ENCODE results near the gene ITGA1.

The ITGA1 gene

GRCh38 chr5:52987711-52988331, 200.1 kb downstream of the ITGA1 start:
- no peak overlapping the region for H3K4me3 Mint-ChIP-seq
- peaks cover 47 to 49% of the 10 kb centered on the region in 2 donors for H3K27me3 Mint-ChIP-seq
- H3K9me3 Mint-ChIP-seq, result no peaks in the 10 kb centered on the region
- DNase-seq (no peak), ATAC-seq (replicated peaks) (no peak)
- no peaks in the 10 kb centered on the region for H3K36me3 Mint-ChIP-seq
- H3K27ac Mint-ChIP-seq, result no peak overlapping the region
- peaks cover 5 to 8% of the 10 kb centered on the region in 2 donors for H3K4me1 Mint-ChIP-seq

GRCh38 chr5:52988335-52989024, 200.8 kb downstream of the ITGA1 start:
- H3K9me3 Mint-ChIP-seq, result no peaks in the 10 kb centered on the region
- no peak for DNase-seq
- ATAC-seq (replicated peaks), result peak; percentile 29 to 35
- H3K27ac Mint-ChIP-seq, result no peak overlapping the region
- H3K4me3 Mint-ChIP-seq, result peak overlapping the region; percentile 63 to 65
- H3K4me1 Mint-ChIP-seq, result peaks cover 5 to 8% of the 10 kb centered on the region in 2 donors
- no peaks in the 10 kb centered on the region for H3K36me3 Mint-ChIP-seq
- H3K27me3 Mint-ChIP-seq, result peaks cover 49% of the 10 kb centered on the region in 2 donors

GRCh38 chr5:52989025-52989780, 201.5 kb downstream of the ITGA1 start, which contains the start of gene ITGA2:
Gene ITGA2, plus strand, starts transcription at chr5:52989352. Its CDS starts 117 bp downstream, at chr5:52989469.
- Mint-ChIP-seq H3K4me3 (peak within 1 kb of the TSS; percentile 74 to 75), H3K4me1 (peaks cover 5 to 8% of the 10 kb centered on the region in 2 donors), H3K36me3 (no peaks in the 10 kb centered on the region), H3K27ac (no peak within 1 kb of the TSS), H3K27me3 (peaks cover 45 to 49% of the 10 kb centered on the region in 2 donors), H3K9me3 (no peaks in the 10 kb centered on the region)
- peak; percentile 7 for DNase-seq
- ATAC-seq (replicated peaks), result peak; percentile 62 to 68

GRCh38 chr5:52989781-52990527, 202.2 kb downstream of the ITGA1 start:
- Mint-ChIP-seq H3K36me3 (no peaks in the 10 kb centered on the region), H3K4me1 (peaks cover 5 to 8% of the 10 kb centered on the region in 2 donors), H3K27ac (no peak overlapping the region), H3K27me3 (peaks cover 41% of the 10 kb centered on the region in 2 donors), H3K4me3 (peak overlapping the region; percentile 74 to 75), H3K9me3 (no peaks in the 10 kb centered on the region)
- DNase-seq, result peak; percentile 4
- ATAC-seq (replicated peaks), result peak; percentile 59 to 64

GRCh38 chr5:52990528-52990925, 202.8 kb downstream of the ITGA1 start:
- Mint-ChIP-seq H3K9me3 (no peaks in the 10 kb centered on the region), H3K27me3 (peaks cover 37 to 41% of the 10 kb centered on the region in 2 donors), H3K27ac (no peak overlapping the region), H3K4me1 (peaks cover 5 to 8% of the 10 kb centered on the region in 2 donors), H3K4me3 (no peak overlapping the region), H3K36me3 (no peaks in the 10 kb centered on the region)
- no peak for ATAC-seq (replicated peaks)
- DNase-seq, result no peak

GRCh38 chr5:52993367-52993766, 205.7 kb downstream of the ITGA1 start:
- ATAC-seq (replicated peaks) (no peak), DNase-seq (no peak)
- peaks cover 21 to 23% of the 10 kb centered on the region in 2 donors for H3K27me3 Mint-ChIP-seq
- H3K27ac Mint-ChIP-seq, result no peak overlapping the region
- no peaks in the 10 kb centered on the region for H3K9me3 Mint-ChIP-seq
- H3K4me3 Mint-ChIP-seq, result no peak overlapping the region
- no peaks in the 10 kb centered on the region for H3K36me3 Mint-ChIP-seq
- peaks cover 5 to 8% of the 10 kb centered on the region in 2 donors for H3K4me1 Mint-ChIP-seq

- DNase-seq, result no peak
- Mint-ChIP-seq H3K36me3 (no peaks in the 10 kb centered on the region), H3K27ac (no peak overlapping the region), H3K4me1 (peaks cover 5% of the 10 kb centered on the region in 2 donors), H3K4me3 (no peak overlapping the region), H3K9me3 (no peaks in the 10 kb centered on the region), H3K27me3 (peaks cover 17 to 18% of the 10 kb centered on the region in 2 donors)
- ATAC-seq (replicated peaks), result no peak
Measured at GRCh38 chr5:52994266-52994665, 206.6 kb downstream of the ITGA1 start.

GRCh38 chr5:52995095-52995494, 207.4 kb downstream of the ITGA1 start:
- no peaks in the 10 kb centered on the region for H3K36me3 Mint-ChIP-seq

GRCh38 chr5:52995914-52996313, 208.2 kb downstream of the ITGA1 start:
- Mint-ChIP-seq H3K4me3 (no peak overlapping the region), H3K4me1 (no peaks in the 10 kb centered on the region), H3K36me3 (no peaks in the 10 kb centered on the region), H3K27ac (no peak overlapping the region), H3K9me3 (no peaks in the 10 kb centered on the region), H3K27me3 (peaks cover 12 to 13% of the 10 kb centered on the region in 2 donors)
- DNase-seq (no peak), ATAC-seq (replicated peaks) (no peak)

More at GRCh38 chr5:52995095-52995494, 207.4 kb downstream of the ITGA1 start:
- ATAC-seq (replicated peaks), result peak in 1 of 2 donors; percentile 34
- Mint-ChIP-seq H3K27ac (no peak overlapping the region), H3K27me3 (peaks cover 15% of the 10 kb centered on the region in 2 donors), H3K9me3 (no peaks in the 10 kb centered on the region), H3K4me1 (peaks cover under 1 to 2% of the 10 kb centered on the region in 2 donors), H3K4me3 (no peak overlapping the region)
- no peak for DNase-seq

- Mint-ChIP-seq H3K4me3 (no peak overlapping the region), H3K9me3 (no peaks in the 10 kb centered on the region), H3K4me1 (no peaks in the 10 kb centered on the region), H3K27ac (no peak overlapping the region), H3K27me3 (peaks cover 9 to 10% of the 10 kb centered on the region in 2 donors), H3K36me3 (no peaks in the 10 kb centered on the region)
- DNase-seq (no peak), ATAC-seq (replicated peaks) (no peak)
Measured at GRCh38 chr5:52996979-52997378, 209.3 kb downstream of the ITGA1 start.

GRCh38 chr5:52997424-52997823, 209.7 kb downstream of the ITGA1 start:
- ATAC-seq (replicated peaks) (no peak), DNase-seq (no peak)
- no peaks in the 10 kb centered on the region for H3K36me3 Mint-ChIP-seq
- no peak overlapping the region for H3K4me3 Mint-ChIP-seq
- peaks cover 5 to 6% of the 10 kb centered on the region in 2 donors for H3K27me3 Mint-ChIP-seq
- no peaks in the 10 kb centered on the region for H3K4me1 Mint-ChIP-seq
- H3K27ac Mint-ChIP-seq, result no peak overlapping the region
- H3K9me3 Mint-ChIP-seq, result no peaks in the 10 kb centered on the region

- H3K4me1 Mint-ChIP-seq, result no peaks in the 10 kb centered on the region
- no peak overlapping the region for H3K27ac Mint-ChIP-seq
- peak; percentile 65 to 69 for ATAC-seq (replicated peaks)
- DNase-seq, result no peak
- peaks cover 0 to 6% of the 10 kb centered on the region in 2 donors for H3K27me3 Mint-ChIP-seq
- H3K36me3 Mint-ChIP-seq, result no peaks in the 10 kb centered on the region
- no peaks in the 10 kb centered on the region for H3K9me3 Mint-ChIP-seq
- H3K4me3 Mint-ChIP-seq, result no peak overlapping the region
Measured at GRCh38 chr5:52998552-52999313, 211.0 kb downstream of the ITGA1 start.

- no peaks in the 10 kb centered on the region for H3K4me1 Mint-ChIP-seq
- H3K9me3 Mint-ChIP-seq, result no peaks in the 10 kb centered on the region
- peaks cover 3 to 6% of the 10 kb centered on the region in 2 donors for H3K27me3 Mint-ChIP-seq
- H3K36me3 Mint-ChIP-seq, result no peaks in the 10 kb centered on the region
- ATAC-seq (replicated peaks) (peak in 1 of 2 donors; percentile 25), DNase-seq (no peak)
- no peak overlapping the region for H3K4me3 Mint-ChIP-seq
- H3K27ac Mint-ChIP-seq, result no peak overlapping the region
Measured at GRCh38 chr5:52999344-52999949, 211.7 kb downstream of the ITGA1 start.
